Coronary artery (tissue), 2 donors: ENCODE results near the gene RHOU.
A peak's percentile ranks its signal among the peaks of the same experiment; 100 is the strongest.

Source experiments
- DNase-seq: peaks from one replicate; pipeline ENCODE4 v3.0.0-alpha.2; 2017; ENCODE audit warnings: low spot score
- H3K27ac ChIP-seq, 2 donors: fragments of 200-600 bp; sonication (generic); one replicate each; pipeline ENCODE4 v1.5.1; 2016 to 2019
- H3K4me3 ChIP-seq: fragments of 200-600 bp; sonication (generic); 2 replicates; pipeline ENCODE4 v1.5.1; 2016; ENCODE audit warnings: mild to moderate bottlenecking, moderate library complexity
- TF ChIP-seq, protein P1 (sequence below): fragments of 200-600 bp; sonication (generic); IDR thresholded peaks from one replicate; pipeline ENCODE4 v1.5.1; 2019; ENCODE audit warnings: antibody characterized with exemption

The RHOU gene

GRCh38 chr1:228723921-228724320 is 11.4 kb upstream of the RHOU start:
- TF ChIP-seq, protein P1, sequence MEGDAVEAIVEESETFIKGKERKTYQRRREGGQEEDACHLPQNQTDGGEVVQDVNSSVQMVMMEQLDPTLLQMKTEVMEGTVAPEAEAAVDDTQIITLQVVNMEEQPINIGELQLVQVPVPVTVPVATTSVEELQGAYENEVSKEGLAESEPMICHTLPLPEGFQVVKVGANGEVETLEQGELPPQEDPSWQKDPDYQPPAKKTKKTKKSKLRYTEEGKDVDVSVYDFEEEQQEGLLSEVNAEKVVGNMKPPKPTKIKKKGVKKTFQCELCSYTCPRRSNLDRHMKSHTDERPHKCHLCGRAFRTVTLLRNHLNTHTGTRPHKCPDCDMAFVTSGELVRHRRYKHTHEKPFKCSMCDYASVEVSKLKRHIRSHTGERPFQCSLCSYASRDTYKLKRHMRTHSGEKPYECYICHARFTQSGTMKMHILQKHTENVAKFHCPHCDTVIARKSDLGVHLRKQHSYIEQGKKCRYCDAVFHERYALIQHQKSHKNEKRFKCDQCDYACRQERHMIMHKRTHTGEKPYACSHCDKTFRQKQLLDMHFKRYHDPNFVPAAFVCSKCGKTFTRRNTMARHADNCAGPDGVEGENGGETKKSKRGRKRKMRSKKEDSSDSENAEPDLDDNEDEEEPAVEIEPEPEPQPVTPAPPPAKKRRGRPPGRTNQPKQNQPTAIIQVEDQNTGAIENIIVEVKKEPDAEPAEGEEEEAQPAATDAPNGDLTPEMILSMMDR = no peak
- Histone ChIP-seq H3K27ac (no peak overlapping the region), H3K4me3 (no peak overlapping the region)
- DNase-seq = no peak

GRCh38 chr1:228725178-228725577 is 10.1 kb upstream of the RHOU start:
- DNase-seq = no peak
- Histone ChIP-seq H3K27ac (no peak overlapping the region), H3K4me3 (no peak overlapping the region)
- TF ChIP-seq, protein P1 = no peak

GRCh38 chr1:228727681-228728171 is 7.6 kb upstream of the RHOU start:
- TF ChIP-seq, protein P1 = no peak
- DNase-seq = no peak
- Histone ChIP-seq H3K4me3 (no peak overlapping the region), H3K27ac (no peak overlapping the region)

DNA sequence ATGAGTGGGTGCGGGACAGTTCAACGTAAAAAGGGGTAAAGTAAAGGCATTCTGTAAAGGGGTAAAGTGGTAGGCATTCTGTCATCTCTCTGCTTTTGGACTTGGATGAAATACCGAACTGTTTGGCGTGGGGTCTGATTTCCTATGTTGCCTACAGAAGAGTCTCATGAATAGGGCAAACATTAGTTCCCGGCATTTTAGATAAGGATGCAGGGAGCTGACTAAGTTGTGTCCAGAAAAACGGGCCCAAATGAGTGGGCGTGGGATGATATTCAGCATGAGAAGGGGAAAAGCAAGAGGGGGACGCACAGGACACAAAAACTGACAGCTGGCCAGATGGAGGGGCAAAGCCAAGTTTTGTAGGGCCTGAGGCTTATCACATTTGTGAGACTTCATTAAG is 2.9 kb upstream of the RHOU start:
- Histone ChIP-seq H3K4me3 (no peak overlapping the region), H3K27ac (no peak overlapping the region)
- TF ChIP-seq, protein P1 = no peak
- DNase-seq = no peak

DNA sequence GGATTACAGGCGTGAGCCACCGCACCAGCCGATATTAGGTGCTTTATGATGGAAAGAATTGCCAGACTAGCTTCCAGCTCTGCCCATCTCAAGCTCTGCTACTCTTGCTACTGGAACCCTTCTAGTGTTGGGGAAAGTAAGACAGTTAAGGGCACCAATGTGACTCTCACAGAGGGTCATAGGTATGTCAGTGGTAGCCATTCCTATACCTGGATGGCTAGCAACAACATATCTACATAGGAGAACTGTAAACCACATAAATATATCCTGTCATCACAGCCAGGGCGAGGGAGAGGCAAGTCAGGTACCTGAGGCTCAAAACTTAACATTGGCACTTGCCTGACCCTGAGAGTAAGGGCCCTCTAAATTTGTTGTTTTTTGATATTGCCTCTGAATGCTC is 1.7 kb upstream of the RHOU start:
- Histone ChIP-seq H3K27ac (no peak overlapping the region), H3K4me3 (no peak overlapping the region)
- TF ChIP-seq, protein P1 = no peak
- DNase-seq = no peak

GRCh38 chr1:228735871-228736586 is 750 bp downstream of the RHOU start:
- Histone ChIP-seq H3K27ac (peak overlapping the region; percentile 89 to 95), H3K4me3 (peak overlapping the region; percentile 93)
- DNase-seq = peak; percentile 77
- TF ChIP-seq, protein P1 = no peak

DNA sequence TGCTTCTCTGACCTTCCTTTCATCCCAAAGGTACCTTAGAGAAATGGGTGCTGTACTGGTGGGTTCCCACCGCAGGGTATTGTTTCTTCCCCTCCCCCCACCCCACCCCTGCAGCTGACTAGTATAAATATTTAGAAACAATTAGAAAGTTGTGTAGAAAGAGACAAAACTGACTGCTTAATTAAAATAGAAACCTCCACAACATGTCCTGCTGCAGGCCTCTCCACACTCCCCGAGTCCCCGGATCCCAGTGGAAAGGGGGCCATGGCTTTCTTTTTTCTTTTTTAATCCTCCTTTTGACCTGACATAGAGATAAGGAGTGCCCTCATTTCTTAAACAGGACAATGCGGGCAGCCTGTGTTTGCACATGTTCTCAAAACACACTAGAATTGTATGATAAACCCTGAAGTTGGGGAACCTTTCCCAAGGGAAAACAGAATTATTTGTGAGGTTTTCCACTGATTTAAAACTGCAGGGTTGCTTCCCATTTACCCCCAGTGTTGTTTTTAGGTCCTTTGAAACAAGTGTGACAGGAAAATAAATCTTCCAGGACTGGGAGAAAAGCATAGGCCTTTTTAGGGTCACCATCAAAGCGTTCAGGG is 1.7 kb downstream of the RHOU start:
- TF ChIP-seq, protein P1 = no peak
- H3K27ac ChIP-seq = peak overlapping the region; percentile 89 to 95
- peak overlapping the region; percentile 93 for H3K4me3 ChIP-seq
- DNase-seq = no peak
